ENCODE measurements around the gene MMRN2. TPM values are rescaled to one million over a fixed set of nuclear protein-coding genes. Genes with fewer than 3 reads are reported as not detected.
A peak's percentile ranks its signal among the peaks of the same experiment; 100 is the strongest.

Gene MMRN2
- total RNA-seq, 1 experiment from 2014 or later: 13.4 TPM

DNA sequence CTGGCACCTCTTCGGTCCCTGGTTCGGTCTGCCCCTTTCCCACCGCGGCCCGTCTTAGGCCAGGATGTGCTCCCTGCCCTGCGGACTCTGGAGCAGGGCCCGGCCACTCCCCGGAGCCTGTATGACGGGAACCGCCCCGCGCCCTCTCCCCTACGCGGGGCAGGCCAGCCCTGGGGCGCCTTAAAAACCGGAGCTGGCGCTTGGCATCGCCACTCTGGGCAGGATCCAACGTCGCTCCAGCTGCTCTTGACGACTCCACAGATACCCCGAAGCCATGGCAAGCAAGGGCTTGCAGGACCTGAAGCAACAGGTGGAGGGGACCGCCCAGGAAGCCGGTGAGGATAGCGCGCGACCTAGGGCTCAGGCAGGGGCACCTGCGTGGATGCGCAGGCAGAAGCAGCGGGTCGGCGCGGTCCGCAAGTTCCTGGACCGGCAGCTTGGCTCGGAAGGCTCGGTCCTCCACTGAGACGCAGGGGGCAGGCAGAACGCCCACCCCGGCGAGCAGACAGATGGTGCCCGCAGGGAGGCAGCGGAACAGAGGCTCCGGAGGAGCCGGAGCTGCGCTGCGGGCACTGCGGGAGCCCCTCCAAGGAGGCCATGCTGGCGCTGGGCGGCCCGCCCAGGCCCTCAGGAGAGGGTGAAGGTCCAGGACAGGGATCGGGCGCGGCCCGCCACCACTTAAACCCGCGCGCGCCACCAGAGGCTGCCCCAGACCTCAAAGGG lies 11.0 kb upstream of the MMRN2 start, which contains the start of gene ADIRF:
Gene ADIRF, plus strand, starts transcription at position 212 of the 723 bp plus-strand sequence. Its CDS starts 63 bp downstream, at position 275.
- BruUV-seq (replicated peaks): no TSS peak
- intact Hi-C loops (cut with micrococcal nuclease; ENCODE audit: unreplicated experiment): no loop called here
- Histone ChIP-seq H3K9me3 (ENCODE audit: insufficient read depth, low read depth) (no peaks in the 10 kb centered on the region), H3K27ac (peak within 1 kb of the TSS; percentile 91), H3K4me2 (peak within 1 kb of the TSS; percentile 95), H3F3A (ENCODE audit: insufficient read depth, low read depth) (peaks cover 32% of the 10 kb centered on the region), H4K20me1 (ENCODE audit: insufficient read depth) (no peaks in the 10 kb centered on the region), H3K79me2 (ENCODE audit: low read depth) (peaks cover 27% of the 10 kb centered on the region), H3K4me1 (replicated peaks; ENCODE audit: insufficient read depth) (peaks cover 48% of the 10 kb centered on the region), H3K27me3 (ENCODE audit: insufficient read depth, low read depth) (no peaks in the 10 kb centered on the region), H2AFZ (peak within 1 kb of the TSS; percentile 76), H3K4me3 (peak within 1 kb of the TSS; percentile 81), H3K36me3 (ENCODE audit: low read depth) (no peaks in the 10 kb centered on the region), H3K9me2 (ENCODE audit: insufficient read depth) (no peaks in the 10 kb centered on the region)
- DNase-seq: peak; percentile 58 to 76
- CTCF ChIA-PET: interaction anchor here (0.5 kb wide), 2 partner anchors 71 to 101 kb away, joined by 4 to 14 read pairs; no protein-coding TSS in a partner anchor
- TF ChIP-seq EZH2 (IDR thresholded peaks at IDR 0.05; ENCODE audit: low read depth): no peak
- TF ChIP-seq, protein P1, sequence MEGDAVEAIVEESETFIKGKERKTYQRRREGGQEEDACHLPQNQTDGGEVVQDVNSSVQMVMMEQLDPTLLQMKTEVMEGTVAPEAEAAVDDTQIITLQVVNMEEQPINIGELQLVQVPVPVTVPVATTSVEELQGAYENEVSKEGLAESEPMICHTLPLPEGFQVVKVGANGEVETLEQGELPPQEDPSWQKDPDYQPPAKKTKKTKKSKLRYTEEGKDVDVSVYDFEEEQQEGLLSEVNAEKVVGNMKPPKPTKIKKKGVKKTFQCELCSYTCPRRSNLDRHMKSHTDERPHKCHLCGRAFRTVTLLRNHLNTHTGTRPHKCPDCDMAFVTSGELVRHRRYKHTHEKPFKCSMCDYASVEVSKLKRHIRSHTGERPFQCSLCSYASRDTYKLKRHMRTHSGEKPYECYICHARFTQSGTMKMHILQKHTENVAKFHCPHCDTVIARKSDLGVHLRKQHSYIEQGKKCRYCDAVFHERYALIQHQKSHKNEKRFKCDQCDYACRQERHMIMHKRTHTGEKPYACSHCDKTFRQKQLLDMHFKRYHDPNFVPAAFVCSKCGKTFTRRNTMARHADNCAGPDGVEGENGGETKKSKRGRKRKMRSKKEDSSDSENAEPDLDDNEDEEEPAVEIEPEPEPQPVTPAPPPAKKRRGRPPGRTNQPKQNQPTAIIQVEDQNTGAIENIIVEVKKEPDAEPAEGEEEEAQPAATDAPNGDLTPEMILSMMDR (conservative IDR thresholded peaks at IDR 0.05): no peak
- POLR2A ChIA-PET (ENCODE audit: unreplicated experiment): interaction anchor here (0.6 kb wide), 2 partner anchors 29 to 878 kb away, joined by 6 to 7 read pairs; no protein-coding TSS in a partner anchor

DNA sequence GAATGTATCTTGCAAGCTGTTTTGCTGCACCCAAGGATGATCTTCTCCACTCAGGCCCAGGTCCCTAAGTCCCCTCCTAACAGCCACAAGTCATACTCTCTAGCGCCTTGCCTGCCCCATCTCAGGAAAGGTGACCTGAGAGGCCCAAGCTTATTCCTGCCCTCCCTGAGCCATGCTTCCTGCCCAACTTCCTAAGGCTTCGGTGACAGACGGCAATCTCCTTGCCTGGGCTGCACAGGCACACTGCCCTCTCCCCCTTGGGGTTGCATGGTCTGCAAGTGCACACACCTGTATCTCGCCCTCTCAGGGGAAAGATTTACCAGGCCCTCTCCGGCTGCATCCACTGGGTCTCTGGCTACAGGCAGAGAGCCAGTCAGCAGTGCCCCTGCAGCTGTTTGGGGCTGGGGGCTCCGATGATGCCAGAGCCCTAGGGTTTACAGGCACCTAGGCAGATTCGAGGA lies 10.1 kb upstream of the MMRN2 start:
- DNase-seq: no peak
- H3K9me3 ChIP-seq (ENCODE audit: insufficient read depth, low read depth): no peaks in the 10 kb centered on the region
- ChIA-PET POLR2A (ENCODE audit: unreplicated experiment) (no interaction called here), CTCF (interaction anchor here (0.5 kb wide), 1 partner anchor 72 kb away, joined by 4 read pairs; no protein-coding TSS in a partner anchor)
- peaks cover 27% of the 10 kb centered on the region for H3K79me2 ChIP-seq (ENCODE audit: low read depth)
- peaks cover 42% of the 10 kb centered on the region for H3K4me1 ChIP-seq (replicated peaks; ENCODE audit: insufficient read depth)
- no peak overlapping the region for H3K27ac ChIP-seq
- no peak overlapping the region for H2AFZ ChIP-seq
- peaks cover 27% of the 10 kb centered on the region for H3F3A ChIP-seq (ENCODE audit: insufficient read depth, low read depth)
- TF ChIP-seq, protein P1 (conservative IDR thresholded peaks at IDR 0.05): no peak
- no peak for TF ChIP-seq EZH2 (IDR thresholded peaks at IDR 0.05; ENCODE audit: low read depth)
- intact Hi-C loops (cut with micrococcal nuclease; ENCODE audit: unreplicated experiment): no loop called here
- peak overlapping the region; percentile 81; the same call in 1 of the 2 replicates for H3K4me3 ChIP-seq
- no peaks in the 10 kb centered on the region for H3K9me2 ChIP-seq (ENCODE audit: insufficient read depth)
- H3K4me2 ChIP-seq: peak overlapping the region; percentile 95
- H3K27me3 ChIP-seq (ENCODE audit: insufficient read depth, low read depth): no peaks in the 10 kb centered on the region
- H3K36me3 ChIP-seq (ENCODE audit: low read depth): no peaks in the 10 kb centered on the region
- BruUV-seq (replicated peaks): no TSS peak
- no peaks in the 10 kb centered on the region for H4K20me1 ChIP-seq (ENCODE audit: insufficient read depth)

DNA sequence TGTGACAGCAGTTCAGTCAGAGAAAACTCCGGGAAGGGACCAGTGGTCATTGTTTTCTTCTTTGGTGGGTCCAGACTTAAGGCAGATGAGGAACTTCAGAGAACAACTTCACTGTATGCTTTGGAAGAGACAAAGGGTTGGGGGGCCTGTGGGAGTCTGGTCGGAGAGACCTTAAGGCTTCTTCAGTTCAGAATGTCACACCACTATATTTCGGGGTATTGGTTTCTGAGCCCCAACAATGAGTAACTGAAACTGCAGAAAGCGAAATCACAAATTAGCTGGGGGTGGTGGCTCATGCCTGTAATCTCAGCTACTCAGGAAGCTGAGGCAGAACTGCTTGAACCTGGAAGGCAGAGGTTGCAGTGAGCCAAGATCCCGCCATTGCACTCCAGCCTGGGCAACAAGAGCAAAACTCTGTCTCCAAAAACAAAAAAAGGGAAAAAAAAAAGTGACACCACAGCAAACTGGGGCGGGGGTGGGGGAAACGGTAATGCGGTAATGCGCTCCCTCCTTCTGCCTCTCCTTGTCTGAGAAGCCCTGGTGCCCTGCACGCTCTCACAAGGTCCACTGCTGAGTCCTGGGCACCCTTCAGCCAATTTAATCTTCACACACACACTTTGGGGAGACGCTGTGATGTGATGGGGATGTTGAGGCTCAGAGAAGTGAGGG lies 8.7 kb upstream of the MMRN2 start:
- H2AFZ ChIP-seq: no peak overlapping the region
- intact Hi-C loops (cut with micrococcal nuclease; ENCODE audit: unreplicated experiment): no loop called here
- no TSS peak for BruUV-seq (replicated peaks)

More for the DNA sequence above, 8.7 kb upstream of the MMRN2 start:
- peaks cover 44% of the 10 kb centered on the region for H3K4me1 ChIP-seq (replicated peaks; ENCODE audit: insufficient read depth)
- H3K4me3 ChIP-seq: no peak overlapping the region
- H3K36me3 ChIP-seq (ENCODE audit: low read depth): no peaks in the 10 kb centered on the region
- ChIA-PET POLR2A (ENCODE audit: unreplicated experiment) (no interaction called here), CTCF (interaction anchor here (0.7 kb wide), 1 partner anchor 26 kb away, joined by 6 read pairs; no protein-coding TSS in a partner anchor)
- H3K9me2 ChIP-seq (ENCODE audit: insufficient read depth): no peaks in the 10 kb centered on the region
- peaks cover 18% of the 10 kb centered on the region for H3F3A ChIP-seq (ENCODE audit: insufficient read depth, low read depth)
- H4K20me1 ChIP-seq (ENCODE audit: insufficient read depth): no peaks in the 10 kb centered on the region
- peaks cover 27% of the 10 kb centered on the region for H3K79me2 ChIP-seq (ENCODE audit: low read depth)
- H3K9me3 ChIP-seq (ENCODE audit: insufficient read depth, low read depth): no peaks in the 10 kb centered on the region
- H3K27me3 ChIP-seq (ENCODE audit: insufficient read depth, low read depth): no peaks in the 10 kb centered on the region
- peak overlapping the region; percentile 10; the same call in 1 of the 2 replicates for H3K4me2 ChIP-seq
- H3K27ac ChIP-seq: no peak overlapping the region
- no peak for DNase-seq
- no peak for TF ChIP-seq EZH2 (IDR thresholded peaks at IDR 0.05; ENCODE audit: low read depth)
- TF ChIP-seq, protein P1 (conservative IDR thresholded peaks at IDR 0.05): no peak

Measured in PC-9 (cell line).